ENCODE data around the gene SPART.
"Not testable (repeated sequence)": the region's sequence is repeated elsewhere in the genome, so short reads cannot be mapped to it uniquely, and the experiment has no call there.

Gene SPART

DNA sequence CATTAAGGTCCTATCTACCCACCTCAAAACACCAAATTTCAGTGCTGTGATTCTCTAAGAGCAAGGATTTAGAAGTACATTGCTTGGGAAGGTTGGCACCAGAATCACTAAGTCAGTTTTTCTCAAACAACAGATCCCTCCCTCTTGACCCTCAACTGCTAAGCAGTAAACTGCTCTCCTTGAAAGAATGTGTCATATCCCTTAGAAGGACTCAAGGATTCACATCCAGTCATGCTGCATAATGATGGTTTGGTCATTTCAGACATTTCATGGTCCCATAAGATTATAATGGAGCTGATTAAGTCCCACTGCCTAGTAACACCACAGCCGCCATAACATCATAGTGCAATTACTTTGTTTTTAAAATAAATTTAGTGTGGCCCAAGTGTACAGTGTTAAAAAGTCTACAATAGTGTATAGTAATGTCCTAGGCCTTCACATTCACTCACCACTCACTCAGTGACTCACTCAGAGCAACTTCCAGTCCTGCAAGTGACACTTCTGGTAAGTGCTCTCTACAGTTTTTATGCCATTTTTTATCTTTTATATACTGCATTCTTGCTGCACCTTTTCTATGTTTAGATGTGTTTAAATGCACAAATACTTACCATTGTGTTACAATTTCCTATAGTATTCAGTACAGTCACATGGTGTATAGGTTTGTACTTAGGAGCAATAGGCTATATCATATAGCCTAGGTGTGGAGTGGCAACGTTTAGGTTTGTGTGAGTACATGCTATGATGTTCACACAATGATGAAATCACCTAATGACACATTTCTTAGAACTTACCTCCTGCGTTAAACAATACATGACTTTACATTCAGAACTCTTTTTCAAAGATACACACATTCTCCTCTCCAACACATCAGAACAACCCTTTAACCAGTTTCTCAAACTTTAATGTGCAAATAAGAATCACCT lies 32.9 kb downstream of the SPART start:
- H3K27me3 Mint-ChIP-seq: no peaks in the 10 kb centered on the region
- no peaks in the 10 kb centered on the region for H3K9me3 Mint-ChIP-seq
- no peak overlapping the region for H3K4me3 Mint-ChIP-seq
- no peak for DNase-seq
- H3K4me1 Mint-ChIP-seq (ENCODE audit: low read depth): no peaks in the 10 kb centered on the region
- peaks cover 71% of the 10 kb centered on the region for H3K36me3 Mint-ChIP-seq (ENCODE audit: low read depth)
- H3K27ac Mint-ChIP-seq: no peak overlapping the region

DNA sequence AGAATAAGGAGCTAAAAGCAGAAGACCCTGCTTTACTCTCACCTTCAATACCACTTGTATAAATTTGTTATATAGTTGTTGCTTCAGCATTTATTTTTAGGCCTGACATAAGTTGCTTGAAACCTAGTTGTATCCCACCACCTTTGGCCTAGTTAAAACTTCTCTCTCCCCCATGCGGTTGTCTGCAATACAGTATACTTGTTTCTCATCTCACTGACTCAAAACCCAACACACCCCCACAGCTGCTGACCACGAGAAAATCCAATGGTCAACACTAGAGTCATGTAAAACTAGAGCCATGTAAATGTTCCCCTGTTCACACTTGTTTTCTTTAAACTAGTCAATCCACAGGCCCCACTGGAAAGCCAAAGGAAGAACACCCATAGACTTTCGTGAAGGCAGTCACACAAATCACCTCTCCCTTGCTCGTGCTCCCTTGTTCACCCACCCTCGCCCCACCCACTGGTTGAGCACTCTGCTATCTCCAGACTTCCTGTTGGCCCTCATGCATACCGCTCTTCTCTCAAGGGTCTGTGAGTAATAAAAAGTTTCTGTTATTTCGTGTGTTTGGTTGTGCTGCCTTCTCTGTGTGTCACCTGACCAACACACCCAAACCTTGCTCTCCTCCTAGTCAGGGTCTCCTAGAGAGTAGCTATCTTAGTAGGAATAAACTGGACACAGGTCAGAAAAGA lies 35.6 kb downstream of the SPART start:
- Mint-ChIP-seq H3K9me3 (no peaks in the 10 kb centered on the region), H3K27ac (no peak overlapping the region), H3K36me3 (ENCODE audit: low read depth) (peaks cover 73% of the 10 kb centered on the region), H3K4me1 (ENCODE audit: low read depth) (no peaks in the 10 kb centered on the region), H3K27me3 (no peaks in the 10 kb centered on the region), H3K4me3 (no peak overlapping the region)
- DNase-seq: no peak

DNA sequence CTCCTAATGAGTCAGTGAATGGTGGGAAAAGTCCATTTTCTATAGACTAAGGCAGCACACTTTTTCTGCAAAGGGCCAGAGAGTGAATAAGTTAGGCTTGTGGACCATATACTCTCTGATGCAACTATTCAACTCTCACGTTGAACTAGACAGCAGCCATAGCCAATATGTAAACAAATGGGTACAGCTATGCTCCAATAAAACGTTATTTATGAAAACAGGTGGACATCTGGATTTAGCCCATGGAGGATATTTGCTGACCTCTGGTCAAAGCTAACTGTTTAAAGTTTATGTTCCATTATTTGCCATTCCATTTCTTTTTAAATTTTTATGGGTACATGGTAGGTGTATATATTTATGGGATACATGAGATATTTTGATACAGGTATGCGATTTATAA lies 43.9 kb downstream of the SPART start:
- Mint-ChIP-seq H3K9me3 (no peaks in the 10 kb centered on the region), H3K36me3 (ENCODE audit: low read depth) (peaks cover 19% of the 10 kb centered on the region), H3K4me1 (ENCODE audit: low read depth) (peaks cover 11% of the 10 kb centered on the region), H3K4me3 (no peak overlapping the region), H3K27ac (no peak overlapping the region), H3K27me3 (peaks cover 18% of the 10 kb centered on the region)
- no peak for DNase-seq

DNA sequence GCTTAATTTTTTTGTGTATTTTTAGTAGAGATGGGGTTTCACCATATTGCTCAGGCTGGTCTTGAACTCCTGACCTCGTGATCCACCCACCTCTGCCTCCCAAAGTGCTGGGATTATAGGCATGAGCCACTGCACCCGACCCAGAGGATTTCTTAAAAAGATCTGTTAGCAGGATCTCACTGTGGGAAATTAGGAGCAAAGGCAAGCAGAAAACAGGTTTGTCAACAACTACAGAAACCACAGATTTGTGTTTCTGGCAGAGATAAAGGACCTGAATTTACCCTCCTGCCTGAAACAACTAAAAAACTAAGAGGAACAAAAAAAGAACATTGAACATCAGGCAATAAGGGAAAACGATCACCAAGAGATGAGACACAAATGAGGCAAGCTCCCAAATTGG lies 46.7 kb downstream of the SPART start:
- peaks cover 33% of the 10 kb centered on the region for H3K27me3 Mint-ChIP-seq
- DNase-seq, H3K9me3 Mint-ChIP-seq, H3K27ac Mint-ChIP-seq, H3K4me3 Mint-ChIP-seq: not testable (repeated sequence)
- peaks cover 16% of the 10 kb centered on the region for H3K4me1 Mint-ChIP-seq (ENCODE audit: low read depth)
- peaks cover 10% of the 10 kb centered on the region for H3K36me3 Mint-ChIP-seq (ENCODE audit: low read depth)

DNA sequence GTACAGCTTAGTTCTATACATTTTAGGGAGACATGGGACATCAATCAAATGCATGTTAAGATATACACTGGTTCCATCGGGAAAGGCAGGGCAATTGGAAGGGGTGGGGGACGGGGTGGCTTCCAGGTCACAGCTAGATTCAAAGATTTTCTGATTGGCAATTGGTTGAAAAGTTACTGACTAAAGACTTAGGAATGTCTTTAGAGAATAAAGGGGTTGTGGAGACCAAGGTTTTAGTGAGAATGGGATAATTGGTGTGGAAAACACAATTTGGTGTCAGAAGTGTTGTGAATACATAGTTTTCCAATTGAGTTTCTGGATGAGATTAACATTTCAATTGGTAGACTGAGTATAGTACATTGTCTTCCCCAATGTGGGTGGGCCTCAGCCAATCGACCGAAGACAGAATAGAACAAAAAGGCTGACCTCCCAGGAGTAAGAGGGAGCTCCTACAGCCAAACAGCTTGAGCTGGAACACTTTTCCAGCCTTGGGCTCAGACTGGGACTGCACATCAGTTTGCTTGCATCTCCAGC lies 47.6 kb downstream of the SPART start:
- Mint-ChIP-seq H3K9me3 (no peaks in the 10 kb centered on the region), H3K27me3 (peaks cover 33% of the 10 kb centered on the region), H3K27ac (no peak overlapping the region), H3K4me1 (ENCODE audit: low read depth) (peaks cover 16% of the 10 kb centered on the region), H3K4me3 (peak overlapping the region; percentile 83), H3K36me3 (ENCODE audit: low read depth) (peaks cover 3% of the 10 kb centered on the region)
- DNase-seq: no peak

DNA sequence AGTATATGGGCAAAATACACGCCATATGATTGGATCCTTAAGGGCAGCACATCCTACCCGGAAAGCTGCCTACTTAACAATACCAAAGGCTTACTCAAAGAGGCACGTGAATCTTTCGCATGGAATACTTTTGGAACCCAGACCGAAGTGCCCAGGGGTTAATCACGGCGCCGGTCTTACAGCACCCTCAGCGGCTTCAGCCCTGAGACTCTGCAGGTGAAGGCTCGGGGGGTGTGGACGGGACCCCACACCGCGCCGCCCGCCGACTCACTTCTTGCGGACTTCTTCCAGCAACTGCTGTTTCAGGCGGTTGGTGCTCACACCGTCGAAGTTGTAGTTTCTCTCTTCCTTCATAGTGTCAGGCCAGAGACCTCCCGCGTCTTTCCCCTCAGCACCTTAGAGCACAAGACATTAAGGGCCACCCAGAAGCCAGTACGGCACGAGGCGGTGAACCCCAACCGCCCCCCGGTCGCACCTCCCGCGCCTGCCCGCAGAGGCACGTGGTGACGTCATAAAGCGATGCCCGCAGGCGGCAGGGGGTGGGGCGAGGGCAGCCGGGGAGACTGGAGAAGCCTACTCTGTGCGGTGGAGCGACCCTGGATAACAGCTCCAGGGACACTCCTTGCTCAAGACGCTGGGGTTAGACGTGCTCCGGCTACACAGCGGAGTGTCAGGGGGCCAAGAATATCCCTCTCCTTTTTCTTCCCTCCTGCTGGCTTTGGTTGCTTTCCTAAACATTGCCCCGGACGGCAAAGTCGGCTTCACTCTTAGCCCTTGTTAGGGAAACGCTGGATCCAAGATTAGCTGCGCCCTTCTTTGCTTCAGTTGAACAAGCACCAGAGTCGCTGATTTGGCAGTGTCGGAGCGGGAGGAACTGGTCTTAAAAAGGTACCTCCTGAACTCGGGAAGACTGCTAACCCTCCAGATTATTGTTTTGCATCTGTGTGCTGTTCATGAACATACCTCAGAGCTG lies 48.5 kb downstream of the SPART start, which contains the start of gene CCDC169:
Gene CCDC169, minus strand, starts transcription at position 449 of the 973 bp plus-strand sequence. Its CDS starts 95 bp downstream, at position 354.
- Mint-ChIP-seq H3K4me1 (ENCODE audit: low read depth) (peaks cover 16% of the 10 kb centered on the region), H3K36me3 (ENCODE audit: low read depth) (no peaks in the 10 kb centered on the region), H3K9me3 (no peaks in the 10 kb centered on the region), H3K27me3 (peaks cover 36% of the 10 kb centered on the region), H3K4me3 (peak within 1 kb of the TSS; percentile 83), H3K27ac (peak within 1 kb of the TSS; percentile 71)
- peak; percentile 71 for DNase-seq

DNA sequence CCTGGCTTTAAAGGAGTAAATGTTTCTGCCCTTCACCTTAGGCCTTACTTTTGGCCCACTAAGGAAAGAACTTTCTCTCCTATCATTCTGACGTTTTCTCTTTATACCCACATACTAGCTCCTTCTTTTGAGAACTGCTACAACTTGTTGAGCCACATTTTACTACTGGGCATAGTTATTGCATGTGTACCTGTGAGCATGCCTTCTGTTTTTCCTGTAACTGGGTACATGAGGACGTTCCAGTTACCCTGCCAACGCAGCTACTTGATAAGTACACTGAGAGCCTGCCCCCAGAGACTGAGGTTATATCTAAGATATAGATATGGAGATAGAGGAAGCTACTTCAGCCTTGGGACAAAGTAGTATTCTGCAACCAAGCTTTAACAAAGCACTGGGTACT lies 52.1 kb downstream of the SPART start:
- Mint-ChIP-seq H3K27ac (no peak overlapping the region), H3K4me3 (no peak overlapping the region), H3K27me3 (peaks cover 44% of the 10 kb centered on the region), H3K9me3 (peaks cover 3% of the 10 kb centered on the region), H3K4me1 (ENCODE audit: low read depth) (peaks cover 16% of the 10 kb centered on the region), H3K36me3 (ENCODE audit: low read depth) (no peaks in the 10 kb centered on the region)
- no peak for DNase-seq

DNA sequence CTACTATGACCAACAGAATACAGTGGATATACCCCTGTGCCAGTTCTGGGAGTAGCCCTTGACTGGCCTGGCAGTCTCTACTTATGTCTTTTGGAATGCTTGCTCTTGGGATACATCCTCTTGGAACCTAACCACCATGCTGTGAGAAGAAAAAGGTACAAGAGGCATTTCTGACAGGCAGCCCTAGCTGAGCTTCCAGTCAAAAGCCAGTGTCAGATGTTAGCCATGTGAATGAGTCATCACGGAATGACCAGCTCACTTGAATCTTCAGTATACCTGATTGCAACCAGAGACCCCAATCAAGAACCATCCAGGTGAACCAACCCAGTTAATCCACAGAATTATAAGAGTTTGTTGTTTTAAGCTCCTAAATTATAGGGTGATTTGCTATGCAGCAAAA lies 52.7 kb downstream of the SPART start:
- no peak overlapping the region for H3K4me3 Mint-ChIP-seq
- H3K27me3 Mint-ChIP-seq: peaks cover 39% of the 10 kb centered on the region
- no peaks in the 10 kb centered on the region for H3K36me3 Mint-ChIP-seq (ENCODE audit: low read depth)
- peaks cover 15% of the 10 kb centered on the region for H3K4me1 Mint-ChIP-seq (ENCODE audit: low read depth)
- no peak for DNase-seq
- H3K9me3 Mint-ChIP-seq: peaks cover 4% of the 10 kb centered on the region
- H3K27ac Mint-ChIP-seq: no peak overlapping the region

DNA sequence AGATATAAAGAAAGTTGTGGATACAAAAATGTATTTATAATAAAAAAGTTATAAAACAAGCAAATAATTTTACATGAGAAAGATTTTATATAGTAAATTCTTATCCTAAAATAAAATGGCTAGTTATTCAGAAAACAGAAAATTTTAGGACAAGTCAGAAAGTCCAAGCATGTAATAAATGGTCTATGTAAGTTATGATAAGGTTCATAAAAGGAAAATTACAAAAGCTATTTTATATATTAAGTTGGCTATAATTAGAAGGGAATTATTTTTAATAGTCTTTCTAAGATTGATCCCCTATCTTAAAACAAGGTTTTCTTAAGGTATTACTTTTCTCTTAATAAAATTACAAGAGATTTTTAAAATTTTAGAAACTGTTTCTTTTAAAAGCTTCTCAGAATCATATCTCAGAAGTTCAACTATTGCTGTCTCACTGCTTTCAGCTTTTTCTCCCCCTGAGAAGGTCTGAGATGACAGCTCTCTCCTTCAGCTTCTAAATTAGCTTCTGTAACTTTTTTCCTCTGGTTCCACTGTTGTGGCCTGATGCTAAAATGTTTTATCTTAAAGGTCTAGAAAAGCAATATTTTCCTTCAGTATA lies 57.3 kb downstream of the SPART start:
- no peaks in the 10 kb centered on the region for H3K4me1 Mint-ChIP-seq (ENCODE audit: low read depth)

DNA sequence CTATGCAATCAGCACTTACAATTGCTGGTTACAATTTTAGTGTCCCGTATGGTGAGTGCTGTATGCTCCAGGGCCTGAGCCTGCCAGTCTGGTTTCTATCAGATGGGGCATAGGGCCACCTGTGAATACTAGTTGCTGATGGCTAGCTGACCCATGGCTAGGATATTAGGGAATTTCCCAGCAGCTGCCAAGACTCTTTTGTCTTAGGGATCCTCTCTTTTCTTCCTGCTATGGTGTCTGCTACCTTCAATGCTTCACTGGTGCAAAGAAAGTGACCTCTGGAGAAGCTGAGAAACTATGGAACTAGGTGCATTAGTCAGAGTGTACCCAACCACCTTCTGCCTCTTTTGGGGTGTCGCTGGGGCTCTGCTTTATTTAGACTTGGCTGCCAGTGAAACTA lies 60.2 kb downstream of the SPART start:
- no peak for DNase-seq
- no peaks in the 10 kb centered on the region for H3K36me3 Mint-ChIP-seq (ENCODE audit: low read depth)
- peaks cover 26% of the 10 kb centered on the region for H3K27me3 Mint-ChIP-seq
- H3K9me3 Mint-ChIP-seq: peaks cover 4% of the 10 kb centered on the region
- H3K27ac Mint-ChIP-seq: no peak overlapping the region
- H3K4me1 Mint-ChIP-seq (ENCODE audit: low read depth): no peaks in the 10 kb centered on the region
- no peak overlapping the region for H3K4me3 Mint-ChIP-seq

More for the DNA sequence above, 57.3 kb downstream of the SPART start:
- DNase-seq: no peak
- peaks cover 4% of the 10 kb centered on the region for H3K9me3 Mint-ChIP-seq
- no peak overlapping the region for H3K4me3 Mint-ChIP-seq
- H3K36me3 Mint-ChIP-seq (ENCODE audit: low read depth): no peaks in the 10 kb centered on the region
- peaks cover 27% of the 10 kb centered on the region for H3K27me3 Mint-ChIP-seq
- no peak overlapping the region for H3K27ac Mint-ChIP-seq

DNA sequence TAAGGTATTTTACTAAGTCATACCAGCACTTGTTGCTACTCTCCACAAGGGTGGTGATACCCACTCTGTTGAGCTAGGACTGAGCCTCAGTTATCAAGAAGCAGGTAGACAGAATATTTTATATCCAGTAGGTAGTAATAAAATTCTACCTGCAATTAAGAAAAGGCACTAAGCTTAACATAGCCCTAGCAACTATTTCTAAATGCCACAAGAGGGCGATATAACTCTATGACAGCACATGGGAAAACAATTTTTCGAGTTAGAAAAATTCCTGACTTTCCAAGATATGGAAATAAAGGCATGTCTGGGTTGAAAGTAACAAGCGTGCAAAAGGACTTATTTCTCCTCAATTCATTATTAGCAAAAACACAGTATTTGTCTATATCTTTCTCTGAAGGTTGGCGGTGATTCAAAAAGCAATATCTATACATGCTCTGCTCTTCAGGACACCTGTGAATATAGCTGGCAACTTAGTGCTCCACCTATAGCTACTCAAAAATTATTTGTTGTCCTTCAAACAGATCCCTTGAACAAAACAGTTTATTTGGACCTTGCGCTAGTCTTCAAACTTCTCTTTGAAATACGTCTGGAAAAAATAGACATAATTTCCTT lies 63.3 kb downstream of the SPART start:
- no peak for DNase-seq
- H3K4me3 Mint-ChIP-seq: no peak overlapping the region
- no peaks in the 10 kb centered on the region for H3K4me1 Mint-ChIP-seq (ENCODE audit: low read depth)
- no peaks in the 10 kb centered on the region for H3K9me3 Mint-ChIP-seq
- H3K27ac Mint-ChIP-seq: no peak overlapping the region
- H3K36me3 Mint-ChIP-seq (ENCODE audit: low read depth): no peaks in the 10 kb centered on the region
- H3K27me3 Mint-ChIP-seq: peaks cover 19% of the 10 kb centered on the region

DNA sequence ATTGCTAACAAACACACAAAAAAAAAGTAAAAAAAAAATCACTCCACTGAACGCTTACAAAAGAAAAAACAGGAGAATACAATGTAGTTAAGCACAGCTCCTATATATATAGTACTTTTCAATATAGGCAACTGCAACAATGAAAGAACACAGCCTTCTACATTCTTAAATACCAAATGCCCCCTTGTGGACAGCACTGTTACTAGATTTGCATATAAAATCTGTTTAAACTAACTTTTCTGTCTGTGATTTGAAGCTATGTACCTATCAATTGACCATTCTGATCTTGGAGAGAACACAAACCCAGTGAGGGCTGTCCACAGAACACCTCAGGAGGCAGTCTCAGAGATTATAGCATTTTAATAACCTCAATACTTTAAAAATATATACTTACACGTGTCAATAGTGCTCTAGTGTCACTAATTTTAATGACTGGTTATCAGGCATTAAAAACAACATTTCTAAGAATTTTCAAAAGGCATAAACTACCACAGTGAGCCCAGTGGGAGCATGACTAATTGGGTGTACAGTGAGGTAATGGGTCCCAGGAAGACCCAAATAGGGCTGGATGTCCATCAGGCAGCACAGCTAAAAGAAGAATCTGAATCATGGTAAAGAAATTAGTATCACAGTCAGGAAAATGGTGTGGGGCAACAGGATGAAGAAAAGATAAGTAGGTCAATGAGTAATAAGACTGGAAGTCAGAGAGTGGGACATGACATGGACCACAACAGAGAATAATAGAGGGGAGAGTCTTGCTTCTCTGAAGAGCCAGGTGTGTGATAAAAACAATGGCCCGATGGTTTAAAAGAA lies 70.8 kb downstream of the SPART start:
- H3K36me3 Mint-ChIP-seq (ENCODE audit: low read depth): no peaks in the 10 kb centered on the region
- H3K9me3 Mint-ChIP-seq: no peaks in the 10 kb centered on the region
- no peaks in the 10 kb centered on the region for H3K4me1 Mint-ChIP-seq (ENCODE audit: low read depth)
- H3K4me3 Mint-ChIP-seq: no peak overlapping the region
- H3K27ac Mint-ChIP-seq: no peak overlapping the region
- H3K27me3 Mint-ChIP-seq: peaks cover 3% of the 10 kb centered on the region
- no peak for DNase-seq

DNA sequence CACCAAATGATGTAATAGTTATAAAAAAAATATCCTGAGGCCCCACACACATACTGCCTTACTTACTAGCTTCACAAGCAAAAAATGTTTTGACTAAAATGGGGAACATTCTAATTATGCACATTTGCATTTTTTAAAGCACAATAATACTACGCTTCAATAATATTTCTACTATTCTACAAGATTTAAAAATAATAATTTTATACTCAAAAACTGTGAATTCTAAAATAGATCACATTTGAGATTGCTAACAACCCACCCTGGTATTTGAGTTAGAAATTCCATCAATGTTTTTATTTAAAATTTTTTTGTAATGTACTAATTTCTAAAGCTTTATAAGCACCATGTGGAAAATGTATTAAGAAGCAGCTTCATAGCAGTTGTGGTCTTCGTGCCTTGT lies 72.8 kb downstream of the SPART start:
- Mint-ChIP-seq H3K27me3 (peaks cover 3% of the 10 kb centered on the region), H3K36me3 (ENCODE audit: low read depth) (no peaks in the 10 kb centered on the region), H3K4me1 (ENCODE audit: low read depth) (no peaks in the 10 kb centered on the region), H3K27ac (no peak overlapping the region), H3K9me3 (no peaks in the 10 kb centered on the region), H3K4me3 (no peak overlapping the region)
- DNase-seq: no peak

All from activated T-cell treated with anti-CD3 and anti-CD28 coated beads, Interleukin-2, amount 50 U/mL, for 24 hours (primary cell).